GM23338 (cell line): ENCODE data around the gene APOD. TPM values are rescaled to one million over a fixed set of nuclear protein-coding genes. Genes with fewer than 3 reads are reported as not detected.
"Not testable (repeated sequence)": the region's sequence is repeated elsewhere in the genome, so short reads cannot be mapped to it uniquely, and the experiment has no call there.

Experiments
- ATAC-seq: fragments of 200-7000 bp; cut with Tn5 transposase; 3 replicates; pipeline ENCODE4 v1.9.1; 2020
- DNase-seq: peaks from one replicate; pipeline ENCODE4 v3.0.0-alpha.2; 2015; ENCODE audit warnings: low spot score
- H2AFZ ChIP-seq: fragments of 200-600 bp; sonication (generic); 2 replicates; pipeline ENCODE4 v1.8.0; 2016; ENCODE audit warnings: antibody characterized with exemption, mild to moderate bottlenecking, moderate library complexity
- H3F3A ChIP-seq: fragments of 200-600 bp; sonication (generic); replicated peaks from 2 replicates; pipeline ENCODE4 v1.8.0; 2017; ENCODE audit warnings: antibody characterized with exemption, mixed run types, low read depth
- H3K27ac ChIP-seq: fragments of 200-600 bp; sonication (generic); 2 replicates; pipeline ENCODE4 v1.6.1; 2016; ENCODE audit warnings: low read depth
- H3K27me3 ChIP-seq: fragments of 200-600 bp; sonication (generic); 2 replicates; pipeline ENCODE4 v1.8.0; 2016; ENCODE audit warnings: mild to moderate bottlenecking, mixed run types, moderate library complexity; ENCODE audit not compliant: insufficient read depth
- H3K36me3 ChIP-seq: fragments of 200-600 bp; sonication (generic); 2 replicates; pipeline ENCODE4 v1.8.0; 2016; ENCODE audit warnings: mild to moderate bottlenecking; ENCODE audit not compliant: insufficient read depth
- H3K4me1 ChIP-seq: fragments of 200-600 bp; sonication (generic); 2 replicates; pipeline ENCODE4 v1.8.0; 2016; ENCODE audit warnings: mild to moderate bottlenecking, moderate library complexity; ENCODE audit not compliant: insufficient read depth
- H3K4me2 ChIP-seq: fragments of 200-600 bp; sonication (generic); 2 replicates; pipeline ENCODE4 v1.7.1; 2017; ENCODE audit warnings: mixed run types
- H3K4me3 ChIP-seq: fragments of 200-600 bp; sonication (generic); 2 replicates; pipeline ENCODE4 v1.6.1; 2016; ENCODE audit warnings: mixed run types
- H3K79me2 ChIP-seq: fragments of 200-600 bp; sonication (generic); replicated peaks from 2 replicates; pipeline ENCODE4 v1.8.0; 2017; ENCODE audit warnings: mild to moderate bottlenecking; ENCODE audit not compliant: insufficient read depth
- H3K9me2 ChIP-seq: fragments of 200-600 bp; sonication (generic); 2 replicates; pipeline ENCODE4 v1.8.0; 2017; ENCODE audit not compliant: insufficient read depth
- H4K20me1 ChIP-seq: fragments of 200-600 bp; sonication (generic); replicated peaks from 2 replicates; pipeline ENCODE4 v1.8.0; 2017; ENCODE audit warnings: mild to moderate bottlenecking; ENCODE audit not compliant: insufficient read depth
- H3K27ac Mint-ChIP-seq: 2 replicates; pipeline ENCODE4 v1.8.0; 2020; ENCODE audit warnings: inconsistent platforms, mild to moderate bottlenecking, moderate library complexity, mixed read lengths
- H3K27me3 Mint-ChIP-seq: 3 replicates; pipeline ENCODE4 v1.8.0; 2022; ENCODE audit warnings: low read depth, mild to moderate bottlenecking, moderate library complexity, mixed read lengths, inconsistent platforms; ENCODE audit not compliant: insufficient read depth, poor library complexity
- H3K36me3 Mint-ChIP-seq: 3 replicates; pipeline ENCODE4 v1.8.0; 2021; ENCODE audit warnings: low read depth, mild to moderate bottlenecking, inconsistent platforms, moderate library complexity, mixed read lengths
- H3K4me1 Mint-ChIP-seq: 3 replicates; pipeline ENCODE4 v1.8.0; 2020; ENCODE audit warnings: mild to moderate bottlenecking, inconsistent platforms, mixed read lengths
- H3K4me3 Mint-ChIP-seq: 3 replicates; pipeline ENCODE4 v1.8.0; 2021; ENCODE audit warnings: moderate library complexity, mild to moderate bottlenecking, inconsistent platforms, mixed read lengths
- H3K9me3 Mint-ChIP-seq: 3 replicates; pipeline ENCODE4 v1.8.0; 2020; ENCODE audit warnings: moderate library complexity, mild to moderate bottlenecking, inconsistent platforms, mixed read lengths
- polyA plus RNA-seq: library from polyadenylated mRNA; unstranded; fragments of >200 nt; fragmentation: Nextera tagmentation; extraction: Ambion mirVana; gene quantifications from 2 replicates; pipeline ENCODE4 v1.2.1, GENCODE V29; 2016
- total RNA-seq: library from RNA; depleted of rRNA; stranded (reverse); fragments of >200 nt; shearing (Covaris generic); gene quantifications from 2 replicates; pipeline ENCODE4 v1.2.3, GENCODE V29; 2014

The APOD gene
- total and polyA plus RNA-seq, 2 experiments from 2014 or later = not detected

- H3K4me3 Mint-ChIP-seq, ATAC-seq, H3K27ac Mint-ChIP-seq, H3K27me3 ChIP-seq, H3K36me3 Mint-ChIP-seq, H4K20me1 ChIP-seq, H3K27ac ChIP-seq, H3K4me3 ChIP-seq, H3K79me2 ChIP-seq, H3K9me2 ChIP-seq, H3K36me3 ChIP-seq, H3K4me2 ChIP-seq, H2AFZ ChIP-seq, H3K27me3 Mint-ChIP-seq, H3K9me3 Mint-ChIP-seq, DNase-seq, H3K4me1 ChIP-seq, H3F3A ChIP-seq: not testable (repeated sequence)
- peaks cover 10% of the 10 kb centered on the region for H3K4me1 Mint-ChIP-seq
Observed at GRCh38 chr3:195623217-195623965, 39.7 kb upstream of the APOD start.

- H3K4me2 ChIP-seq, H3K4me3 ChIP-seq, H3K9me3 Mint-ChIP-seq, H3K27ac ChIP-seq, H3K4me1 ChIP-seq, H4K20me1 ChIP-seq, H3K79me2 ChIP-seq, H3F3A ChIP-seq, H3K27me3 Mint-ChIP-seq, H3K27me3 ChIP-seq, H3K4me3 Mint-ChIP-seq, H3K4me1 Mint-ChIP-seq, ATAC-seq, H3K36me3 ChIP-seq, H3K36me3 Mint-ChIP-seq, H2AFZ ChIP-seq, H3K27ac Mint-ChIP-seq, H3K9me2 ChIP-seq, DNase-seq: not testable (repeated sequence)
Observed at GRCh38 chr3:195622523-195623170, 38.9 kb upstream of the APOD start.

GRCh38 chr3:195622012-195622411 lies 38.3 kb upstream of the APOD start:
- not testable (repeated sequence) for H4K20me1 ChIP-seq, H3K9me3 Mint-ChIP-seq, H3K4me1 Mint-ChIP-seq, H3K4me1 ChIP-seq, ATAC-seq, H3K27ac ChIP-seq, H3K27me3 Mint-ChIP-seq, H3K4me3 Mint-ChIP-seq, H3K9me2 ChIP-seq, H3K79me2 ChIP-seq, H3K4me2 ChIP-seq, H2AFZ ChIP-seq, H3K36me3 ChIP-seq, H3K4me3 ChIP-seq, H3K27ac Mint-ChIP-seq, H3K36me3 Mint-ChIP-seq, DNase-seq, H3K27me3 ChIP-seq, H3F3A ChIP-seq

- H4K20me1 ChIP-seq, DNase-seq, H3K79me2 ChIP-seq, H3K27ac Mint-ChIP-seq, H3K9me3 Mint-ChIP-seq, H3K27me3 ChIP-seq, H3K9me2 ChIP-seq, H3K4me2 ChIP-seq, H3F3A ChIP-seq, H3K27me3 Mint-ChIP-seq, H3K4me1 ChIP-seq, H2AFZ ChIP-seq, H3K36me3 ChIP-seq, H3K4me1 Mint-ChIP-seq, H3K4me3 Mint-ChIP-seq, H3K27ac ChIP-seq, ATAC-seq, H3K4me3 ChIP-seq, H3K36me3 Mint-ChIP-seq: not testable (repeated sequence)
Observed at GRCh38 chr3:195621095-195621494, 37.4 kb upstream of the APOD start.

GRCh38 chr3:195620476-195620875 lies 36.7 kb upstream of the APOD start:
- H2AFZ ChIP-seq, H3K4me3 Mint-ChIP-seq, H3K36me3 Mint-ChIP-seq, H3K79me2 ChIP-seq, H3K27ac ChIP-seq, H3K27me3 ChIP-seq, DNase-seq, H3K4me2 ChIP-seq, H3K9me2 ChIP-seq, H3K4me3 ChIP-seq, H3K4me1 Mint-ChIP-seq, H4K20me1 ChIP-seq, ATAC-seq, H3F3A ChIP-seq, H3K36me3 ChIP-seq, H3K27me3 Mint-ChIP-seq, H3K27ac Mint-ChIP-seq, H3K4me1 ChIP-seq, H3K9me3 Mint-ChIP-seq: not testable (repeated sequence)

GRCh38 chr3:195619591-195620369 lies 36.0 kb upstream of the APOD start:
- H3K36me3 ChIP-seq, H3K4me2 ChIP-seq, DNase-seq, H3K27me3 ChIP-seq, H3K9me2 ChIP-seq, H3K79me2 ChIP-seq, H2AFZ ChIP-seq, H3K9me3 Mint-ChIP-seq, H3K4me1 Mint-ChIP-seq, H3K4me1 ChIP-seq, H3F3A ChIP-seq, H3K27me3 Mint-ChIP-seq, H3K27ac Mint-ChIP-seq, H3K36me3 Mint-ChIP-seq, ATAC-seq, H3K4me3 Mint-ChIP-seq, H4K20me1 ChIP-seq, H3K27ac ChIP-seq, H3K4me3 ChIP-seq: not testable (repeated sequence)
